HG03095 (cell line): ENCODE data around the gene MYO1H.
"Not testable (repeated sequence)": the region's sequence is repeated elsewhere in the genome, so short reads cannot be mapped to it uniquely, and the experiment has no call there.

Experiments used
- ATAC-seq: cut with Tn5 transposase; IDR thresholded peaks from one replicate; pipeline ENCODE4 v1.9.1; 2021; ENCODE audit warnings: moderate library complexity; ENCODE audit not compliant: unreplicated experiment

Gene MYO1H

GRCh38 chr12:109347589-109347988 lies at the start of gene MYO1H:
Gene MYO1H, plus strand, starts transcription at chr12:109347900. Its CDS starts 61 bp downstream, at chr12:109347961.
- no peak for ATAC-seq

- ATAC-seq, result no peak
These were observed 47.9 kb upstream of the MYO1H start for GRCh38 chr12:109299849-109300248.

GRCh38 chr12:109301643-109302168 lies 46.0 kb upstream of the MYO1H start:
- no peak for ATAC-seq

- no peak for ATAC-seq
These were observed 45.3 kb upstream of the MYO1H start for GRCh38 chr12:109302358-109302757.

GRCh38 chr12:109302770-109303169 lies 44.9 kb upstream of the MYO1H start:
- ATAC-seq, result no peak

GRCh38 chr12:109304485-109304884 lies 43.2 kb upstream of the MYO1H start:
- no peak for ATAC-seq

- no peak for ATAC-seq
These were observed 42.2 kb upstream of the MYO1H start for GRCh38 chr12:109305547-109305946.

- ATAC-seq, result no peak
These were observed 40.6 kb upstream of the MYO1H start for GRCh38 chr12:109307051-109307450.

GRCh38 chr12:109308534-109309380 lies 38.9 kb upstream of the MYO1H start, which contains the start of gene FOXN4:
Gene FOXN4, minus strand, starts transcription at chr12:109309284. Its CDS starts 963 bp downstream, at chr12:109308321.
- ATAC-seq, result no peak

GRCh38 chr12:109309381-109310246 lies 38.1 kb upstream of the MYO1H start:
- ATAC-seq, result no peak

GRCh38 chr12:109310247-109311125 lies 37.2 kb upstream of the MYO1H start:
- ATAC-seq, result no peak

- not testable (repeated sequence) for ATAC-seq
These were observed 26.4 kb upstream of the MYO1H start for GRCh38 chr12:109321294-109321693.

- ATAC-seq, result no peak
These were observed 18.7 kb upstream of the MYO1H start for GRCh38 chr12:109329003-109329402.

- no peak for ATAC-seq
These were observed 18.0 kb upstream of the MYO1H start for GRCh38 chr12:109329686-109330085.

GRCh38 chr12:109330282-109331230 lies 17.1 kb upstream of the MYO1H start:
- no peak for ATAC-seq

GRCh38 chr12:109331301-109331952 lies 16.3 kb upstream of the MYO1H start:
- ATAC-seq, result no peak

- no peak for ATAC-seq
These were observed 12.8 kb upstream of the MYO1H start for GRCh38 chr12:109334887-109335286.

- ATAC-seq, result no peak
These were observed 11.1 kb upstream of the MYO1H start for GRCh38 chr12:109336593-109336992.

- no peak for ATAC-seq
These were observed 4.0 kb upstream of the MYO1H start for GRCh38 chr12:109343677-109344076.
